ENCODE measurements around the gene STAT5A.
"Not testable (repeated sequence)": the region's sequence is repeated elsewhere in the genome, so short reads cannot be mapped to it uniquely, and the experiment has no call there.

DNA sequence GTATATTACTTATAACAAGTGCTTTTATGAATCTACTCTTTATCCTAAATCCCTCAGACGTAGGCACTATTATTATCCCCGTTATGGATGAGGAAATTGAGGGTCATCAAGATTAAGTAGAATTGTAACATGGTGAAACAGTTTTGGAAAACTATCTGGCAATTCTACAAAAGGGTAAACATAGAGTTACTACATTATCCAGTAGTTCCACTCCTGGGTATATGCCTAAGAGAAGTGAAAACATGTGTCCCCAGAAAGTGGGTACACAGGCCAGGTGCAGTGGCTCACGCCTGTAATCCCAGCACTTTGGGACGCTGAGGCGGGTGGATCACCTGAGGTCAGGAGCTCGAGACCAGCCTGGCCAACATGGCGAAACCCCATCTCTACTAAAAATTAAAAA lies 48.7 kb upstream of the STAT5A start:
- TF ChIP-seq, protein P1, sequence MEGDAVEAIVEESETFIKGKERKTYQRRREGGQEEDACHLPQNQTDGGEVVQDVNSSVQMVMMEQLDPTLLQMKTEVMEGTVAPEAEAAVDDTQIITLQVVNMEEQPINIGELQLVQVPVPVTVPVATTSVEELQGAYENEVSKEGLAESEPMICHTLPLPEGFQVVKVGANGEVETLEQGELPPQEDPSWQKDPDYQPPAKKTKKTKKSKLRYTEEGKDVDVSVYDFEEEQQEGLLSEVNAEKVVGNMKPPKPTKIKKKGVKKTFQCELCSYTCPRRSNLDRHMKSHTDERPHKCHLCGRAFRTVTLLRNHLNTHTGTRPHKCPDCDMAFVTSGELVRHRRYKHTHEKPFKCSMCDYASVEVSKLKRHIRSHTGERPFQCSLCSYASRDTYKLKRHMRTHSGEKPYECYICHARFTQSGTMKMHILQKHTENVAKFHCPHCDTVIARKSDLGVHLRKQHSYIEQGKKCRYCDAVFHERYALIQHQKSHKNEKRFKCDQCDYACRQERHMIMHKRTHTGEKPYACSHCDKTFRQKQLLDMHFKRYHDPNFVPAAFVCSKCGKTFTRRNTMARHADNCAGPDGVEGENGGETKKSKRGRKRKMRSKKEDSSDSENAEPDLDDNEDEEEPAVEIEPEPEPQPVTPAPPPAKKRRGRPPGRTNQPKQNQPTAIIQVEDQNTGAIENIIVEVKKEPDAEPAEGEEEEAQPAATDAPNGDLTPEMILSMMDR (IDR thresholded peaks at IDR 0.05): not testable (repeated sequence)
- TF ChIP-seq POLR2A (IDR thresholded peaks at IDR 0.05): not testable (repeated sequence)

All from breast epithelium (tissue), 3 donors.